Esophagus (tissue), 2 donors: ENCODE measurements around the gene GZMA. TPM values are rescaled to one million over a fixed set of nuclear protein-coding genes. Genes with fewer than 3 reads are reported as not detected.

Experiments used
- polyA plus RNA-seq, 2 donors: library from polyadenylated mRNA; stranded (reverse); fragments of 200-250 nt; gene quantifications; one replicate each; pipeline ENCODE4 v1.2.3, GENCODE V29; 2013
- donor health status: healthy with polysubstance abuse.
- donor health status: Bipolar disorder and iron deficiency.

The GZMA gene
- polyA plus RNA-seq, 2 donors = 2.5 to 2.8 TPM

Other genes with a start within 250 kb of the GZMA start
- under 1 TPM in 1 of 2 donors, not detected in 1; 0.16 TPM for gene ESM1, start 117.1 kb upstream of the GZMA start, polyA plus RNA-seq
- gene GZMK, start 78.4 kb upstream of the GZMA start, polyA plus RNA-seq = under 1 TPM; 0.22 to 0.43 TPM
- gene GPX8, start 57.5 kb downstream of the GZMA start, polyA plus RNA-seq = 1 to 10 TPM; 3.0 to 3.7 TPM
- not detected for gene CDC20B, start 70.5 kb downstream of the GZMA start, polyA plus RNA-seq
- under 1 TPM; 0.04 to 0.06 TPM for gene MCIDAS, start 124.7 kb downstream of the GZMA start, polyA plus RNA-seq
- gene CCNO, start 131.0 kb downstream of the GZMA start, polyA plus RNA-seq = 1 to 10 TPM; 1.2 to 2.0 TPM
- 10 to 100 TPM in 1 of 2 donors, 1 to 10 TPM in 1; 5.0 to 11.0 TPM for gene DHX29, start 205.0 kb downstream of the GZMA start, polyA plus RNA-seq
- 10 to 100 TPM; 19.1 to 21.2 TPM for gene MTREX, start 205.3 kb downstream of the GZMA start, polyA plus RNA-seq